Measurements from ENCODE around the gene TXNRD1.

DNA sequence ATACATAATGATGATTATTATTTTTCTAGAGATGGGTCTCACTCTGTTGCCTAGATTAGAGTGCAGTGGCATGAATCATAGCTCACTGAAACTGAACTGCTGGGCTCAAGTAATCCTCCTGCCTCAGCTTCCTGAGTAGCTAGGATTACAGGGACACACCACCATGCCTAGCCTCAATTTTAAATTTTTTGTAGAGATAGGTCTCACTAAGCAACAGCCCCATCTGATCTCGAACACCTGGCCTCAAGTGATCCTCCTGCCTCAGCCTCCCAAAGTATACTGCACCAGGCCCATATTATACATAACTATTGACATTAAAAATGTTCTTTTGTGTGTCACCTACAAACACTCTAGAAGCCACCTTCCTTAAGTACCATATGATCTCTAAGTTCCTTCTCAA lies 3.4 kb downstream of the TXNRD1 start:
- TF ChIP-seq, protein P1, sequence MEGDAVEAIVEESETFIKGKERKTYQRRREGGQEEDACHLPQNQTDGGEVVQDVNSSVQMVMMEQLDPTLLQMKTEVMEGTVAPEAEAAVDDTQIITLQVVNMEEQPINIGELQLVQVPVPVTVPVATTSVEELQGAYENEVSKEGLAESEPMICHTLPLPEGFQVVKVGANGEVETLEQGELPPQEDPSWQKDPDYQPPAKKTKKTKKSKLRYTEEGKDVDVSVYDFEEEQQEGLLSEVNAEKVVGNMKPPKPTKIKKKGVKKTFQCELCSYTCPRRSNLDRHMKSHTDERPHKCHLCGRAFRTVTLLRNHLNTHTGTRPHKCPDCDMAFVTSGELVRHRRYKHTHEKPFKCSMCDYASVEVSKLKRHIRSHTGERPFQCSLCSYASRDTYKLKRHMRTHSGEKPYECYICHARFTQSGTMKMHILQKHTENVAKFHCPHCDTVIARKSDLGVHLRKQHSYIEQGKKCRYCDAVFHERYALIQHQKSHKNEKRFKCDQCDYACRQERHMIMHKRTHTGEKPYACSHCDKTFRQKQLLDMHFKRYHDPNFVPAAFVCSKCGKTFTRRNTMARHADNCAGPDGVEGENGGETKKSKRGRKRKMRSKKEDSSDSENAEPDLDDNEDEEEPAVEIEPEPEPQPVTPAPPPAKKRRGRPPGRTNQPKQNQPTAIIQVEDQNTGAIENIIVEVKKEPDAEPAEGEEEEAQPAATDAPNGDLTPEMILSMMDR (IDR thresholded peaks at IDR 0.05; ENCODE audit: low read depth, low read length, missing input control) = no peak
- TF ChIP-seq, protein P2, sequence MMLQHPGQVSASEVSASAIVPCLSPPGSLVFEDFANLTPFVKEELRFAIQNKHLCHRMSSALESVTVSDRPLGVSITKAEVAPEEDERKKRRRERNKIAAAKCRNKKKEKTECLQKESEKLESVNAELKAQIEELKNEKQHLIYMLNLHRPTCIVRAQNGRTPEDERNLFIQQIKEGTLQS (IDR thresholded peaks at IDR 0.05) = no peak
- TF ChIP-seq HNF4G (IDR thresholded peaks at IDR 0.05) = no peak
